ENCODE results near the gene ACKR2. TPM values are rescaled to one million over a fixed set of nuclear protein-coding genes. Genes with fewer than 3 reads are reported as not detected.

Gene ACKR2
- total RNA-seq, 3 donors from 2014 or later (not counting 1 experiment from before 2014, with no cell fraction given) = 0.56 to 0.95 (median 0.72) TPM

DNA sequence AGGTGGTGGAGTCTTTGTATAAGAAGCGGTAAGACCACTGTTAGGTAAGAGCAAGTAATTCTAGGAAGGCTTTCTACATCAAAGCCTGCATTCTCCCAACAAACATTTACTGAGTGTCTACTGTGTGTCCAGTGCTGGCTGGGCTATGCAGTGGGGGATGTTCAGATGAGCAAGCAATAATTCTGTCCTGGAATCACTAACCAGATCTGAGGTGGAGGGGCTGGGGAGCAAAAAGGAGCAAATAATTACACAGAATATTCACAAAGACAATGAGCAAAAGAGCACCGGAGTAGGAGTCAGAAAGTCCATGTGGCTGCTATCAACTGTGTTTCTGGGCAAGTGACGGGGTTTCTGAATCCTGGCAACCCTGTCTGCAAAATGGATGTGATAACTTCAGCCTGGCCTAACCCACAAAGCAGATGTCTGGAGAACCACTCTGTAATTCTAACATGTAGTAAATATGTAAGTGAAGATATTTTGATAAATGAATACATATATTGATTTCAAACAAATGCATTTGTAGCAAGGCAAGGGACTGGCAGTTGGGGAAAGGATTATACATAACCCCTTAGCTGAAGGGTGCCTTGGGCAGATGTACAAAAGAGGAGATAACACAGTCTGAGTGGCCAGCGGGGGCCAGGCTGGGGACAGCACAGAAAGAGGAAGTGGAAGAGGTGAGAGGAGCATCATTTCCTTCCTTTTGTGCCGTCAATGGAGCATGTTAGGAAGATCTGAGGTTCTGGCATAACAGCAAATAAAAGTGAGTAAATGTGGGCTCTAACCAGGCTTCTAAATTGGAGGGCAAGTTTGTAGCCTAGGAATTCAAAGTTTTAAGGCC is 37.7 kb downstream of the ACKR2 start:
- H3K9me3 Mint-ChIP-seq = no peaks in the 10 kb centered on the region
- H3K27me3 Mint-ChIP-seq (ENCODE audit: low read depth in 2 of 2) = no peaks in the 10 kb centered on the region
- peak overlapping the region; percentile 94 for H3K4me3 Mint-ChIP-seq
- WGBS (ENCODE audit: insufficient coverage) = 33% methylated on average over 4 of the region's 5 CpGs
- Histone ChIP-seq H3K36me3 (ENCODE audit: control insufficient read depth, insufficient read depth, low read length) (no peaks in the 10 kb centered on the region), H3K4me3 (ENCODE audit: low read length) (peak overlapping the region; percentile 10), H3K27me3 (ENCODE audit: control insufficient read depth, insufficient read depth, low read length) (no peaks in the 10 kb centered on the region), H3K27ac (ENCODE audit: low read length) (peak overlapping the region; percentile 85), H3K4me1 (ENCODE audit: control insufficient read depth, insufficient read depth, low read length) (peaks cover 18% of the 10 kb centered on the region), H3K9me3 (ENCODE audit: control insufficient read depth, insufficient read depth, low read length) (no peaks in the 10 kb centered on the region)
- peaks cover 28 to 31% of the 10 kb centered on the region in 2 donors for H3K4me1 Mint-ChIP-seq
- no peak for TF ChIP-seq CTCF (IDR thresholded peaks at IDR 0.05)
- intact Hi-C loops (cut with micrococcal nuclease) = no loop called here
- DNase-seq = peak in 1 of 2 donors; percentile 21
- peak; percentile 84 to 95 (median 92) for ATAC-seq
- H3K36me3 Mint-ChIP-seq = no peaks in the 10 kb centered on the region
- peak overlapping the region; percentile 83 to 84 for H3K27ac Mint-ChIP-seq

DNA sequence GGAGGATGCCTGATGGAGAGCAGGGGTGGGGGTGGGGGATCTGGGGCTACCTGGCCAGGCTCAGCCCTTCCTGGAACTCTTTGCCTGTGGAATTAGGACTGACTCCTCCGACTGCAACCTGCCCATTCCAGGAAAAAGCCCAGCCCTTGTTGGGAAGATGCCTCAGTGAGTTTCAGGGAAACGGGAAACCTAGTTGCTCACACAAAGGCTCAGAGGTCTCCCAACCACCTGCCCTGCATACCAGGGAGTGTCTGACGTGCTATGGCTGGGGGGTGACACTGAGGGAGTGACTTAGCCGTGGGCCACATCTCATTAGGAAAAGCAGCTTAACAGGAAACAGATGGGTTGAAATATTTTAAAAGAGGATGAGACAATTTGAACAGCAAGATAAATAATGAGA is 38.5 kb downstream of the ACKR2 start:
- intact Hi-C loops (cut with micrococcal nuclease) = no loop called here
- H3K27me3 Mint-ChIP-seq (ENCODE audit: low read depth in 2 of 2) = no peaks in the 10 kb centered on the region
- Histone ChIP-seq H3K27ac (ENCODE audit: low read length) (peak overlapping the region; percentile 85), H3K4me3 (ENCODE audit: low read length) (peak overlapping the region; percentile 10), H3K9me3 (ENCODE audit: control insufficient read depth, insufficient read depth, low read length) (no peaks in the 10 kb centered on the region), H3K27me3 (ENCODE audit: control insufficient read depth, insufficient read depth, low read length) (no peaks in the 10 kb centered on the region), H3K4me1 (ENCODE audit: control insufficient read depth, insufficient read depth, low read length) (peaks cover 18% of the 10 kb centered on the region), H3K36me3 (ENCODE audit: control insufficient read depth, insufficient read depth, low read length) (no peaks in the 10 kb centered on the region)
- H3K9me3 Mint-ChIP-seq = no peaks in the 10 kb centered on the region
- 63% methylated on average over 4 of the region's 4 CpGs for WGBS (ENCODE audit: insufficient coverage)
- no peak for ATAC-seq
- no peaks in the 10 kb centered on the region for H3K36me3 Mint-ChIP-seq
- H3K27ac Mint-ChIP-seq = peak overlapping the region; percentile 83 to 84
- DNase-seq = no peak
- peak overlapping the region; percentile 94 for H3K4me3 Mint-ChIP-seq
- H3K4me1 Mint-ChIP-seq = peaks cover 28 to 31% of the 10 kb centered on the region in 2 donors
- TF ChIP-seq CTCF (IDR thresholded peaks at IDR 0.05) = no peak

GRCh38 chr3:42849017-42849416 is 39.8 kb downstream of the ACKR2 start:
- DNase-seq = no peak
- Histone ChIP-seq H3K4me1 (ENCODE audit: control insufficient read depth, insufficient read depth, low read length) (peaks cover 18% of the 10 kb centered on the region), H3K9me3 (ENCODE audit: control insufficient read depth, insufficient read depth, low read length) (no peaks in the 10 kb centered on the region), H3K36me3 (ENCODE audit: control insufficient read depth, insufficient read depth, low read length) (no peaks in the 10 kb centered on the region), H3K27ac (ENCODE audit: low read length) (no peak overlapping the region), H3K4me3 (ENCODE audit: low read length) (no peak overlapping the region), H3K27me3 (ENCODE audit: control insufficient read depth, insufficient read depth, low read length) (no peaks in the 10 kb centered on the region)
- intact Hi-C loops (cut with micrococcal nuclease) = no loop called here
- H3K27me3 Mint-ChIP-seq (ENCODE audit: low read depth in 2 of 2) = no peaks in the 10 kb centered on the region
- H3K27ac Mint-ChIP-seq = no peak overlapping the region
- no peak overlapping the region for H3K4me3 Mint-ChIP-seq
- WGBS (ENCODE audit: insufficient coverage) = over 99% methylated on average over 7 of the region's 7 CpGs
- no peaks in the 10 kb centered on the region for H3K9me3 Mint-ChIP-seq
- ATAC-seq = no peak
- H3K4me1 Mint-ChIP-seq = peaks cover 28 to 31% of the 10 kb centered on the region in 2 donors
- H3K36me3 Mint-ChIP-seq = no peaks in the 10 kb centered on the region
- TF ChIP-seq CTCF (IDR thresholded peaks at IDR 0.05) = no peak

Measured in natural killer cell (primary cell).